ES-I3 (cell line): ENCODE data around the gene GTPBP10.
A peak's percentile ranks its signal among the peaks of the same experiment; 100 is the strongest.

Experiments used
- H3K36me3 ChIP-seq: 2 replicates; pipeline ENCODE4 v1.6.1; 2013; ENCODE audit warnings: mild to moderate bottlenecking, low read length, control low read depth, moderate library complexity; ENCODE audit not compliant: insufficient read depth
- H3K4me1 ChIP-seq: 2 replicates; pipeline ENCODE4 v1.6.1; 2013; ENCODE audit warnings: mild to moderate bottlenecking, control low read depth, low read length; ENCODE audit not compliant: insufficient read depth
- H3K9ac ChIP-seq: 2 replicates; pipeline ENCODE4 v1.6.1; 2013; ENCODE audit warnings: low read depth, mild to moderate bottlenecking, low read length, moderate library complexity
- H3K9me3 ChIP-seq: 2 replicates; pipeline ENCODE4 v1.6.1; 2013; ENCODE audit warnings: mild to moderate bottlenecking, low read length, moderate library complexity; ENCODE audit not compliant: control insufficient read depth, insufficient read depth

Gene GTPBP10

GRCh38 chr7:90402785-90403173 lies 56.3 kb downstream of the GTPBP10 start:
- peak overlapping the region; percentile 83 for H3K9ac ChIP-seq
- H3K4me1 ChIP-seq: peaks cover 3% of the 10 kb centered on the region; the same call in 1 of the 2 replicates
- no peaks in the 10 kb centered on the region for H3K9me3 ChIP-seq
- H3K36me3 ChIP-seq: no peaks in the 10 kb centered on the region; the same call in 1 of the 2 replicates

DNA sequence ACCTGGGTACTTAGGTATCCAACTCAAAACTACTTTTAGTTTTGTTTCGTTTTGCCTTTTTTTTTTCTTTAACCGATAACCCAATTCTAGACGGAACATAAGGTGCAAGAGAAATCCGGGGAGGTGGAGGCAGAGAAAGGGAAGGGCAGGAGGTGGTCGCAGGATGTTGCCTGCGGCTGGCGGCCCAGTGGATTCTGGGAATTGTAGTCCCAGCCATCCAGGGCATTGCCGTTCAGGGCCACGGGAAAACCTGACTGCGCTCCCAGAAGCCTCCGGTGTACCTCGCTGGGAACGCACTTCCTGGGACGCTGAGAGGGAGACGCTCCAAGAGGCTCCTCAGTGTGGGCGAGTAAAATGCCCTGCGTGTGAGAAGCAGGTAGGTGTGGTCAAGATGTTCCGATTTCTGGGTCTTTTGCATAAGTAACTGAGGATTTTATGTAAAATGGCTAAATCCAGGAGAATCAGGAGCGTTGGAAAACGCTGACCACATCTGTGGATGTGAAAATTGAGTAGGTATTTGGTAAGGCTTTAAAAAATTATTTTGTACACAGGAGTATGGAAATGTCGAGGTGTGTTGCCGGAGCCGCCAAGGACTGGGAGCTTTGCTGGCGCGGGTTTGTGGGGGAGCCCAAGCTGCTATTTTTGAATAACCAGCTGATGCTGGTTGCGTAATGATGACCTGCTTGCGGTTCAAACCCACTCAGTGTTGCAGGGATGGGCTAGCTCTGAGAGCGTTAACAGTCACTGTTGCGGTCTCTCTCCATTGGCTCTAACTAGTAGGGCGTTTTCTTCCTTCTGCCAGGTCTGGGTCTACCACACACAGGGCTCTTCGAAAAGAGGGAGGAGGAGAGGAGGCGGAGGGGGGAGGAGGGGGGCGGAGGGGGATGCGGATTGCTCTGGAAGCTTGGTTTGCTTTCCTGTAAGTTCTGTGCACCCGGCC lies 56.9 kb downstream of the GTPBP10 start, which contains the start of gene CLDN12:
CLDN12 (plus strand) TSS at position 288 of the 940 bp plus-strand sequence. CDS start 9,216 bp downstream, outside the sequence.
- H3K4me1 ChIP-seq: peaks cover 3% of the 10 kb centered on the region; the same call in 1 of the 2 replicates
- peak within 1 kb of the TSS; percentile 83 for H3K9ac ChIP-seq
- H3K9me3 ChIP-seq: no peaks in the 10 kb centered on the region
- no peaks in the 10 kb centered on the region; the same call in 1 of the 2 replicates for H3K36me3 ChIP-seq

DNA sequence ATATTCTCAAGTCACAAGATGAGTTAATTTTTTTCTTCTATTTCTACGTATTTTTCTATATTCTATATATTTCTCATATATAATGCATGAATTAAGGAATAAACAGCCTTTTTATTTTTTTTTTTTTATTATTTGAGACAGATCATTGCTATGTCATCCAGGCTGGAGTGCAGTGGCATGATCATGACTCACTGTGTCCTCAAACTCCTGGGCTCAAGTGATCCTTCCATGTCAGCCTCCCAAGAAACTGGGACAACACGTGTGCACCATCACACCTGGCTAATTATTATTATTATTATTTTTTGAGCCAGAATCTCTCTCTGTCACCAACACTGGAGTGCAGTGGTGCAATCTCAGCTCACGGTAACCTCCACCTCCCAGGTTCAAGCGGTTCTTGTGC lies 58.3 kb downstream of the GTPBP10 start:
- Histone ChIP-seq H3K36me3 (no peaks in the 10 kb centered on the region; the same call in 1 of the 2 replicates), H3K9ac (no peak overlapping the region), H3K9me3 (no peaks in the 10 kb centered on the region), H3K4me1 (peaks cover 3% of the 10 kb centered on the region; the same call in 1 of the 2 replicates)

DNA sequence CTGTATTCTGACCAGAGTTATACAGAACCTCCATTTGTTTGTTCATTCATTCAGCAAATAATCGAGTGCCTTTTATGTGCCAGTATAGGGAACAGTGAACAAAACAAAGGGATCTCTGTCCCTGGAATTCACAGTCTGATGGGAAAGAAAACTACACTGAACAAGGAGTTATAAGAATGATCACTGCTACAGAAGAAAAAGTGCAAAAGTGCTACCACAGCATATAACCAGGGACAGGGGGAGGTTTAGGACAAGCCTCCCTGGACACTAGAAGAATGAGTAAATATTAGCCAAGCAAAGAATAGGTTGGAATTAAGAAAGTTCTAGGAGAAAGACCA lies 60.9 kb downstream of the GTPBP10 start:
- no peaks in the 10 kb centered on the region for H3K9me3 ChIP-seq
- H3K9ac ChIP-seq: no peak overlapping the region
- H3K36me3 ChIP-seq: no peaks in the 10 kb centered on the region; the same call in 1 of the 2 replicates
- peaks cover 3% of the 10 kb centered on the region; the same call in 1 of the 2 replicates for H3K4me1 ChIP-seq

DNA sequence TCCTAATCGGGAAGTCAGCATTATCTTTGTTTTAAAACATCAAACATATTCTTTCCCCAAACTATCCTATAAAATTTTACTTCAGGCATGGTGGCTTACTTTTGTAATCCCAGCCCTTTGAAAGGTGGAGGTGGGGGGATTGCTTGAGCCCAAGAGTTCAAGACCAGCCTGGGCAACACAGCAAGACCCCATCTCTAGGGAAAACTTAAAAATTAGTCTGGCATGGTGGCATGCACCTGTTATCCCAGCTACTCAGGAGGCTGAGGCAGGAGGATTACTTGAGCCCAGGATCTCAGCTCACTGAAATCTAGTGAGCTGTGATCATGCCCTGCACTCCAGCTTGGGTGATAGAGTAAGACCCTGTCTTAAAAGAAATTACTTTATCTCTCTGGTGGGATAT lies 61.6 kb downstream of the GTPBP10 start:
- Histone ChIP-seq H3K36me3 (no peaks in the 10 kb centered on the region; the same call in 1 of the 2 replicates), H3K9ac (no peak overlapping the region), H3K9me3 (no peaks in the 10 kb centered on the region), H3K4me1 (no peaks in the 10 kb centered on the region)

DNA sequence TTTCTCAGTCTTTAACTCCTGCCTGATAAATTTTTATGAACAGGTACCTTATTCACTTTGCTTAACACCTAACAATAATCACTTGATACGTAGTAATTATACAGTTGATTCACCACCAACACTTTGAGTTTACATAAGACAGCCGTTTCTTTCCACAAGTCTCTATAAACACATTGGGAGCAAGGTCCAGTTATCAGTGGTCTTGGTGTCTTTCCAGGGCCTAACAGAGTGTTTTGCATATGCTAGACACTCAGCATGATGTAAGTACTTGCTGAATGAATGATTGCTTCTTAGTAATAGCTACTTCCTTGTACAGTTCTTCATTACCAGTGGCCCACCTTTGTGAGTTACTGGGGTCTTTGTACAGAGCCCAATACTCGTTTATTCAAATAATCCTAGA lies 63.2 kb downstream of the GTPBP10 start:
- Histone ChIP-seq H3K9ac (no peak overlapping the region), H3K4me1 (no peaks in the 10 kb centered on the region), H3K36me3 (no peaks in the 10 kb centered on the region; the same call in 1 of the 2 replicates), H3K9me3 (no peaks in the 10 kb centered on the region)

DNA sequence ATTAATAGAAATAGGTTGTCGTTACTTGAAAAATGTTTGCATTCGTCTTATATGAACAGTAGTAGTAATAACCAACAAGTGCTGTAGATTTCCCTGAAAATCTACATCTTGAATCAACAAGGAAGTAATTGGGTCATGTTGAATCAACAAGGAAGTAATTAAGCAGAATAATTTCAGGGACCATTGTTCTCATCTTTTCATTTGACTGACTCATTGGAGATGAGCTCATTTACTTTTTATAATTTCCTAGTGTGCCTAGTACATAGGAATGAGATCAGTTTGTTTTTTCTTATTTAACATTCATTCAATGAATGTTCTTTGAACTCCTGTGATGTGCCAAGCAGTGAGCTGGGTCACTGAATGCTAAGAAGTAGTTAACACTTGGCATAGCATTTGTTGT lies 65.0 kb downstream of the GTPBP10 start:
- Histone ChIP-seq H3K4me1 (no peaks in the 10 kb centered on the region), H3K9ac (no peak overlapping the region), H3K36me3 (no peaks in the 10 kb centered on the region; the same call in 1 of the 2 replicates), H3K9me3 (no peaks in the 10 kb centered on the region)

GRCh38 chr7:90412458-90413184 lies 66.1 kb downstream of the GTPBP10 start:
- Histone ChIP-seq H3K36me3 (no peaks in the 10 kb centered on the region; the same call in 1 of the 2 replicates), H3K9ac (no peak overlapping the region), H3K4me1 (no peaks in the 10 kb centered on the region)

DNA sequence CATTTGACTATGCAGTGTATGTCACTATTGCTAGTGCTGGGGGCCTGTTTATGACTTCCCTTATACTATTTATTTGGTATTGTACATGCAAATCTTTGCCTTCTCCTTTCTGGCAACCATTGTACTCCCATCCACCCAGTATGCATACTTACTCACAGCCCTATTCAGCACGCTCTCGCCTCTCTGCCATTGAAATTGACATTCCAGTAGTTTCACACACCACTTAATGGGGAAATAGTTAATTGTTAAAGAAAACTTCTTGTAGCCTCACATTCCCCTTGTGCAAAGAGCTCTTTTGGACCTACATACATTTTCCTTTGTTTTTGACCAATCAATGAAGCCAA lies 66.6 kb downstream of the GTPBP10 start:
- Histone ChIP-seq H3K9me3 (no peaks in the 10 kb centered on the region), H3K9ac (no peak overlapping the region), H3K36me3 (no peaks in the 10 kb centered on the region; the same call in 1 of the 2 replicates), H3K4me1 (no peaks in the 10 kb centered on the region)

More at GRCh38 chr7:90412458-90413184, 66.1 kb downstream of the GTPBP10 start:
- H3K9me3 ChIP-seq: no peaks in the 10 kb centered on the region

DNA sequence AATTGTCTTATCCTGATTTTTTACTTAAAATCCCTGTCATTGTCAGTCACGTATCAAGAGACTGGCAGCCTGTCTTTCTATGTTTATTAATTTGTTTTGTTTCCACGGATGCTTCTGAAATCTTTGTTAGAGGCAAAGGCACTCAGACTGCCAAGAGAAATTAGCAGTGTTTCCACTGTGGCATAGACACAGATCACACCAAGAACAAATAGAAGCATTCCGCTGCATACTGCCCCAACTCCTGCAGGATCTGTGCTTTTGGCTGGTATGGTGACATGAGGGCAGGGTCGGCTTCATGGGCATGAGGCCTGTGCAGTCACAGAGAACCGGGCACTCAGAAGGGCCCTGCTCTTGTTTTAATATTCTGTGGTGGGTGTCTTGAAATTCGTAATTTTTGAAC lies 75.1 kb downstream of the GTPBP10 start:
- Histone ChIP-seq H3K36me3 (no peaks in the 10 kb centered on the region), H3K9me3 (no peaks in the 10 kb centered on the region), H3K9ac (no peak overlapping the region), H3K4me1 (no peaks in the 10 kb centered on the region)

DNA sequence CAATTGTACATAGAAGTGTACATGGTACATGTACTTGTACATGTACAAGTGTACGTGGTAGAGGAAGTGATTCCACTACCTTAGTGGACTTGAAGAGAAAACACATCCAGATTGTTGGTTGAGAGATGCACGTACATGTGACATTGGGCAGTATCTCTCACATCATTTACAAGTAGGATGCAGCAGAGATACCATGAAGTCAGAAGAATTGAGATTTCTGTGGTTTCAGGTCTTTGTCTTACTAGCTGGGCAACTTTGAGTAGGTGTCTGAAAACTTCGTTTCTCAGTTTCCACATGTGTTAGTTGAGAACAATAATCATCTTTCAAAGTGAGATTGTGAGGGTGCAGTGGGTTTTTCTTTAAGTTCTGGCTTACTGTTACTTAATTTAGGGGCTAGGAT lies 78.2 kb downstream of the GTPBP10 start:
- Histone ChIP-seq H3K4me1 (no peaks in the 10 kb centered on the region), H3K9ac (no peak overlapping the region), H3K9me3 (no peaks in the 10 kb centered on the region), H3K36me3 (no peaks in the 10 kb centered on the region)

DNA sequence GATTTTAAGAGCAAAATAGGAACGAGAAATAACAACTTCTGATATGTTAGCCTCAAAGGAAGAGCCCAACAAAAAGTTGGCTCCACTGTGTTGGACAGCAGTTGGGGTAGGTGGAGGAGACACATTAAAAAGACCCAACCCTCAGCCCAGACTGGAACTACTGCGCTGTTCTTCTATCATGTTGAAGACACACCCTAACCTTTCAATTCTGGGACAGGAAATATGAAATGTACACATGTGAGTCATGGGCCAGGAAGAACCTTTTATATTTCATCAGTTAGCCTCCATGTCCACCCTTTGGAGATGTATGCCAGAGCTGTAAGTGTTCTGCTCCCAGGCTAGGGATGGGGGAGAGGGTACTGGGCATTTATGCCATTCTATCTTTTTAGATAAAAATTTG lies 78.9 kb downstream of the GTPBP10 start:
- Histone ChIP-seq H3K4me1 (no peaks in the 10 kb centered on the region), H3K9ac (no peak overlapping the region), H3K9me3 (no peaks in the 10 kb centered on the region), H3K36me3 (no peaks in the 10 kb centered on the region)

GRCh38 chr7:90430614-90431460 lies 84.3 kb downstream of the GTPBP10 start:
- Histone ChIP-seq H3K4me1 (no peaks in the 10 kb centered on the region), H3K9ac (no peak overlapping the region), H3K9me3 (peaks cover 5% of the 10 kb centered on the region), H3K36me3 (no peaks in the 10 kb centered on the region)

DNA sequence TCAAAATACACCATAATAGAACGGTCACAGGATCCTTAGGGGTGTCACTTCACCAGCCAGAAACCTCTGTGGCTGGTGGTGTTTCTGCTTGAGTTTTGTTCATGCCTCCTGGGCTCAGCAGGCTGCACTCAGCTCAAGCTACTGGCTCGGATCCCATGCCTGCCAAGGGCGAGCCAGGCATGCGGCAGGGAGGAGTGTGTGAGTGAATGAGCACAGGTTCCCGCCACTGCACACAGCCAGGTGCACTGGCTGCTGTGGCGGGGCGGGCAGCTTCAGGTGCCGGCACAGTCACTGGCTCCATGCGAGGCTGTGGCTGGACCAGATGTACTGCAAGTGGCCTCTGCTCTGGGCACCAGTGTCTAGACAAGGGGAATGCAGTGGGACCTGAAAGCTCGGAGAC lies 86.2 kb downstream of the GTPBP10 start:
- Histone ChIP-seq H3K4me1 (no peaks in the 10 kb centered on the region), H3K9ac (no peak overlapping the region), H3K9me3 (peaks cover 5% of the 10 kb centered on the region), H3K36me3 (no peaks in the 10 kb centered on the region)
